Activated naive CD8-positive, alpha-beta T cell treated with anti-CD3 and anti-CD28 coated beads, Interleukin-2, amount 50 U/mL, for 24 hours (primary cell): ENCODE data around the gene CDH4.

Experiments
- ATAC-seq: fragments of 150-1000 bp; cut with Tn5 transposase; one replicate; pipeline ENCODE4 v1.10.0; 2021
- DNase-seq: peaks from one replicate; pipeline ENCODE4 v3.0.0; 2021
- H3K27ac Mint-ChIP-seq: one replicate; pipeline ENCODE4 v1.8.0; 2021; ENCODE audit warnings: mild to moderate bottlenecking, mixed read lengths
- H3K27me3 Mint-ChIP-seq: one replicate; pipeline ENCODE4 v1.8.0; 2021; ENCODE audit warnings: mixed read lengths
- H3K36me3 Mint-ChIP-seq: one replicate; pipeline ENCODE4 v1.8.0; 2021; ENCODE audit warnings: low read depth, mixed read lengths
- H3K4me1 Mint-ChIP-seq: one replicate; pipeline ENCODE4 v1.8.0; 2021; ENCODE audit warnings: mixed read lengths
- H3K4me3 Mint-ChIP-seq: one replicate; pipeline ENCODE4 v1.8.0; 2021; ENCODE audit warnings: mild to moderate bottlenecking, moderate library complexity, mixed read lengths
- H3K9me3 Mint-ChIP-seq: one replicate; pipeline ENCODE4 v1.8.0; 2021; ENCODE audit warnings: mixed read lengths

The CDH4 gene

DNA sequence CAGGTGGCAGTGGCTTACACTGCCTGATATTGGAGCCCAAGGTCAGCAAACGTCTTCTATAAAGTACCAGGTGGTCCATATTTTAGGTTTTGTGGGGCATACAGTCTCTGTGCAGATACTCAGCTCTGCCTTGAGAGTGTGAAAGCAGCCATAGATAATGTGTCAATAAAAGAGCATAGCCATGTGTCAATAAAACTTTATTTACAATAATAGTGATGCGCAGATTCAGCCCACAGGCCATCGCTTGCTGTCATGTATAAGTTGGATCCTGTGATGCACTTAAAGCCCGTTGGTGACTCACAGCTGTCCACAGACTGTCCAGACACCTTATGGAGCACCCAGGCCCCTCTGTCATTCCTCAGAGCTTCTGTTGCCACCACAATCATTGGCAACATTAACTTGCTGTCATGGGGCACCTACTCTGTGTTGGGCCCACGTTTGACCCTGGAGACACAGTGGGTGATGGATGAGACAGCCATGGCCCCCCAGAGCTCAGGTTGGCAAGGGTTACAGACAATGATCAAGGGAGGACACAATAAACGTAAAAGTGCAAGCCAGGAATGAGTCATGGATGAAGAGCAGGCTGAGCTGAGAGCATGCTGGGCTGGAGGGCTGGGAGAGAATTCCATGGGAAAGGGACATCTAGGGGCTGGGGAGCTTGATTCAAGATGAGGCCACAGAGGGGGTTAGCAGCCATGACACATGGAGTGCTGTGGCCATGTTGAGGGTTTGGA is 640.0 kb downstream of the CDH4 start:
- Mint-ChIP-seq H3K4me3 (no peak overlapping the region), H3K9me3 (peaks cover 13% of the 10 kb centered on the region), H3K4me1 (no peaks in the 10 kb centered on the region), H3K27ac (no peak overlapping the region), H3K27me3 (peaks cover 5% of the 10 kb centered on the region), H3K36me3 (no peaks in the 10 kb centered on the region)
- ATAC-seq (no peak), DNase-seq (no peak)

DNA sequence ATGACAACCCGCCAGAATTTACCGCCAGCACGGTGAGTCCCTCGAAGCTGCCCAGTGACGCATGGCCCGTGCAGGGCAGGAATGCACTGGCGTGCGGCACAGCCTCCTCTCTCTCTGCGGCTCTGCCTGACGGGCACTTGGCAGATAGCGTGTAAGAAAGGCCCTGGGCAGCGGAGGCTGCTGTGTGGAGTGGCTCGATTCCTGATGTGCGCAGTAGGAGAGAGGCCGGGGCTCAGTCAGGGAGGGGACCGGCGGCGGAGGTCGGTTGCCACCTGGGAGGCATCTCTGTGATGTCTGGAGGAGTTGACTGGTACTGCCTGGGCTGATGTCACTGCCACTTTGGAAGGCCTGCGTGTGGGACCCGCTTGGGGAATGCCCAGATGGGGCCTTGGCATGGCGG is 643.0 kb downstream of the CDH4 start:
- Mint-ChIP-seq H3K27me3 (no peaks in the 10 kb centered on the region), H3K4me1 (no peaks in the 10 kb centered on the region), H3K27ac (no peak overlapping the region), H3K4me3 (no peak overlapping the region), H3K36me3 (no peaks in the 10 kb centered on the region), H3K9me3 (peaks cover 4% of the 10 kb centered on the region)
- ATAC-seq, result no peak
- DNase-seq, result no peak

DNA sequence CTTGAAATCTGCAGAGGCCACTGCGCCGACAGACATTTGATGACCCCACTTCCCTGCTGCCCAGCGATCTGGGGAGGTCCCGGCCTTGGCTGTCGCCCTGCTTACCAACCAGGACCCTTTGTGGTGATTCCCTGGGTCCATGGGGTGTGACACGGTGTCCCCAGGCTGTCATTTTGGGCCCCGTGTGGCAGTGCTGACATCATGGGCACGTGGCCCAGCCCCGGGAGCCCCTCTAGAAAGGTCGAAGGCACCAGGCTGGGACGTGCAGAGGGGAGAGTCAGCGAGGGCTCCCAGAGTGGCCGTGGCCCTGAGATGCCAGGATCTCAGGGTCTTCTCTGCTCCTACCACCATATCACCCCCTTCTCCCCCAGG is 643.6 kb downstream of the CDH4 start:
- H3K27me3 Mint-ChIP-seq, result no peaks in the 10 kb centered on the region
- ATAC-seq, result no peak

DNA sequence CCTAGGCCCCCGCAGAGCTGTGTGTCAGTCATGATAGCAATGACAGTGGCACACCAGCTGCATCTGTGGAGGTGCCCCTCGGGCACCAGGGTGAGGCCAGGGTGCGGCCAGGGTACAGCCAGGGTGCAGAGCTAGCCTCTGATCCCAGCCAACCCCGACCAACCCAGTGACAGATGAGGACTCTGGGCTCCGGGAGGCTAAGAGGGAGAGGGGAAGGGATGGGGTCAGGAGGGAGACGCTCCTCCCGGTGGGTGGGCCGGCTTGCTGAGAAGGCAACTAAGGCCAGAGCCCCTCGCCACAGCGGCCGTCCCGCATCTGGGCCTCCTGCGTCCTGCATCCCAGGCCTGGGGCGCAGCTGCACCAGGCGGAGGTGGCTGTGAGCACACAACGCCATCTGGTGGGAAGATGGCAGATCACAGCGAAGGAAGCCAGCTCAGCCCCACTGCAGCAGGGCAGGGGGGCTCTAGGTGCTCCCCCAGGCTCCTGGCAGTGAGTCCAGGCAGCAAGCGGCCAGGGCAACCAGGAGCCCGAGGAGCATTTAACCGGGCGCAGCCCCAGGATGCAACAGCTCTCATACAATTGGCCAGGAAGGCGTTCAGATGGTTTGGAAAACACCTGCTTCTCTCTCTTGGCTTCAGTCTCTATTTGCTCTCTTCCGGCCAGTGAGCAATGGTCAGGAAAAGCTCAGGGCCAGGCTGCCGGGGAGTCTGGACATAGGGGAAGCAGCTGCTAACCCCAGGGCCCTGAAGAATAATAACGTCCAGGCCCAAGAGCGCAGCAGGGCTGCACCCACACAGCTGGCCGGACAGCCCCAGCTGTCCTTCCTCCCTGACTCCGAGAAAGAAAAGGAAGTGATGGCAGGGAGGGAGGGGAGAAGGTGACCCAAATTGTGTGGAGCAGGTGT is 644.2 kb downstream of the CDH4 start:
- ATAC-seq (peak; percentile 22), DNase-seq (peak; percentile 16)
- Mint-ChIP-seq H3K4me3 (no peak overlapping the region), H3K27ac (no peak overlapping the region), H3K27me3 (no peaks in the 10 kb centered on the region), H3K9me3 (no peaks in the 10 kb centered on the region), H3K36me3 (no peaks in the 10 kb centered on the region), H3K4me1 (no peaks in the 10 kb centered on the region)

More for the DNA sequence above, 643.6 kb downstream of the CDH4 start:
- Mint-ChIP-seq H3K4me3 (no peak overlapping the region), H3K36me3 (no peaks in the 10 kb centered on the region), H3K27ac (no peak overlapping the region), H3K9me3 (no peaks in the 10 kb centered on the region), H3K4me1 (no peaks in the 10 kb centered on the region)
- no peak for DNase-seq

DNA sequence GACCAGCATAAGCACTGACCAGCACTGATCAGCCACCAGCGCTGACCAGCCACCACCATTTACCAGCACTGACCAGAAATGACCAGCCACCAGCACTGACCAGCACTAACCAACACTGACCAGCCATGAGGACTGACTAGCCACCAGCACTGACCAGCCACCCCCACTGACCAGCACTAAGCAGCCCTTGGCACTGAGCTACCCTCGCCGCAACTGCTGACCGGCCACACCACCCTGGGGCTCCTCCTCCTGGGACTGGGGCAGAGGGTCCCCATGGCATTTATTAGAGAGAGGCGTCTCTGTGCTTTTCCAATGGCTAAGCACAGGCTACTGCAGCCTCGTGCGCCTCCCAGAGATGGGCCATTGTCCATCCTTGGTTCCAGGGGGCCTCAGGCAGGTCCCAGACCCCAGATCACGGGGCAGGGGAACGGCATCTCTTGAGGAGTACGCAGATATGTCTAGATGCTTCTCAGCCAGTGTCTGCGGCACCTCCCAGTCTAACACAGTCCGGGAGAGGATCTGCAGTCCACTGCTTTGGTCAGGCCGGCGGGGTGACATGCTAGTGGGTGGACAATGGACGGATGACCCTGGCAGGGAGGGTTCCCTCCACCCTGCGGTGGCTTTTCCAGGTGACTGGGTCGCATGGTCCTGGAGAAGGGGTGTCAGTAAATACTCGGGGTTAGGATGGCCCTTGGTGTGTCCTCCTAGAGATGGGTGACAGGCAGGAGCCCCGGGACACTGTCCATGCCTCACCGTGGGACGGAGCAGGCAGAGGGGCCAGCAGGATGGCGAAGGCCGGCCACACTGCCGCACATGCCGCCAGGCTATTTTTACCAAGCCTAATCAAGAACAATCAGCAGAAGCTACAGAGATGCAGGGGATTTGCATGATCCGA is 645.6 kb downstream of the CDH4 start:
- ATAC-seq (peak; percentile 26), DNase-seq (no peak)
- H3K36me3 Mint-ChIP-seq, result no peaks in the 10 kb centered on the region
- no peaks in the 10 kb centered on the region for H3K4me1 Mint-ChIP-seq
- H3K4me3 Mint-ChIP-seq, result no peak overlapping the region
- no peaks in the 10 kb centered on the region for H3K9me3 Mint-ChIP-seq
- H3K27me3 Mint-ChIP-seq, result no peaks in the 10 kb centered on the region
- H3K27ac Mint-ChIP-seq, result no peak overlapping the region

DNA sequence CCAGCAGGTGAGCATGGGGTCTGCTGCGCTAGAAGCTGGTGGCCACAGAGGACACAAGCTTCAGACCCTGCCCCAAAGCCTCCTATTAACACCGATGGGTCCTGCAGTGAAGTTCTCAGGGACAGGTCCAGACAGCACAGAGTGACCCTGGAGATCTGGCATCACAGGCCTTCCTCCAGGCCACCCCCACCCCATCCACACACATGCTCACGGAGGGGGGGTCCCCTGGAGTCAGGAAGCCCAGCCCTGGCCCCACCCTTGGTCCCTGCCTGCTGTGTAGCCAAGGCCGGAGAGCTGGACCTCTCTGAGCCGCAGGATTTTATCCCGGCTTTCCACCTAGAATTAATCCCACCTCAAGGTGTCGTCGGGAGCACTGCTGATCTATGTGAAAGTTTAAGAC is 646.3 kb downstream of the CDH4 start:
- Mint-ChIP-seq H3K36me3 (no peaks in the 10 kb centered on the region), H3K27ac (no peak overlapping the region), H3K27me3 (no peaks in the 10 kb centered on the region), H3K4me1 (no peaks in the 10 kb centered on the region), H3K9me3 (no peaks in the 10 kb centered on the region), H3K4me3 (no peak overlapping the region)
- DNase-seq, result no peak
- ATAC-seq, result no peak

DNA sequence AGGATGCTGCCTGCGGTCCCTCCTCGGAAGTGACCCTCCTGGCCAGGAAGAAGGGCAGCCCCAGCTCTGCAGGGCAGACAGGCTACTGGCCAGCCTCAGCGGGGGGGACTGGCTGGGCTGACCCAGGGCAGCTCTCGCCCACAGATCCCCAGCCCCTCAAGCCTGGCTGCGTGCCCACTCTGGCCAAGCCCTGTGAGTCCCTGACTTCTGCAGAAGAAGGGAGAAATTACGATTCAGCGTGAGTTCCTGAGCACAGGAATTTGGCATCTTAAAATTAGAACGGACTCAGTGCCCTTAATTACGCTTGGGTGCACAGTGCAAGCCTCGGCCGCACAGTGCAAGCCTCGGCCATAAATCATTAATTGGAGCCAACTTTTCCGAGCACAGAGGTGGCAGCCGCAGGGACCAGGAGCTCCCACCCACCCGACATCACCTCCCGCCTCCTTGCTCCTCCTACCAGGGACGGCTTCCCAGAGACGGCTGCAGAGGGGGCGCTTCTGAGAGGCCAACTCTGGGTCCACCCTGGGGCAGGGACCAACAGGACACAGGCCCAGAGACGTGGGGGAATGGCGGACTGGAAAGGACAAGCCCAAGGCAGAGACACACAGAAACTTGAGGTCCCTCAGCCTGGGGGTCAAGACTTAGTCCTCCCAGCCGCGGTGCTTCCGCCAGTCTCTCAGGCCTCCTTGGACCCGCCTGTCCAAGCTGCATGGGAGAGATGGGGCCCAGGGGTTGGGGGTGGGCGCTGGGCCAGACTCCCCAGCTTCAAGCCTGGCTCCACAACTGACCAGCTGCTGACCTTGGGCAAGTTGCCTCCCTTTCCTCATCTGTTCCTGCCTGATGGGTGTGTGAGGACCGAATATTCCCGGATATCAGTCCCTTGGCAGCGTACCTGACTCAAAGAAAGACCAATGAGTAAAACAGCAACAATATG is 648.2 kb downstream of the CDH4 start:
- Mint-ChIP-seq H3K27me3 (no peaks in the 10 kb centered on the region), H3K9me3 (no peaks in the 10 kb centered on the region), H3K27ac (no peak overlapping the region), H3K4me3 (no peak overlapping the region), H3K36me3 (no peaks in the 10 kb centered on the region), H3K4me1 (no peaks in the 10 kb centered on the region)
- ATAC-seq (no peak), DNase-seq (no peak)

DNA sequence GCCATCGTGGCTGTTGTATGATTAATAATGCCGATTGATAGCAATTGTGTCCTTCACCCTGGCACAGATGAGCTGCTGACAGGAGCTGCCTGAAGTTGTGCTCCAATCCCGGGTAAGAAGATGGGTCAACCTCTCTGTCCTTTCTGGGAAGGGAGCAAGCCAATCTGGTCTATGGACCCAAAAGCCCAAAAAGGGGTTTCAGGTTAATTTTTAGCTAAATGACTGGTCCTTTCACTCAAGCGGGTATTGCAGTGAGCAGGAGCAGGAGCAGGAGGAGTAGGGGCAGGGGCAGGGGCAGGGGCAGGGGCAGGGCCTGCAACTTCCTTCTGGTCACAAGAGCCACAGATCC is 648.9 kb downstream of the CDH4 start:
- H3K27me3 Mint-ChIP-seq, result no peaks in the 10 kb centered on the region
- H3K36me3 Mint-ChIP-seq, result no peaks in the 10 kb centered on the region
- ATAC-seq (no peak), DNase-seq (no peak)
- H3K27ac Mint-ChIP-seq, result no peak overlapping the region
- no peaks in the 10 kb centered on the region for H3K4me1 Mint-ChIP-seq
- H3K4me3 Mint-ChIP-seq, result no peak overlapping the region
- no peaks in the 10 kb centered on the region for H3K9me3 Mint-ChIP-seq

DNA sequence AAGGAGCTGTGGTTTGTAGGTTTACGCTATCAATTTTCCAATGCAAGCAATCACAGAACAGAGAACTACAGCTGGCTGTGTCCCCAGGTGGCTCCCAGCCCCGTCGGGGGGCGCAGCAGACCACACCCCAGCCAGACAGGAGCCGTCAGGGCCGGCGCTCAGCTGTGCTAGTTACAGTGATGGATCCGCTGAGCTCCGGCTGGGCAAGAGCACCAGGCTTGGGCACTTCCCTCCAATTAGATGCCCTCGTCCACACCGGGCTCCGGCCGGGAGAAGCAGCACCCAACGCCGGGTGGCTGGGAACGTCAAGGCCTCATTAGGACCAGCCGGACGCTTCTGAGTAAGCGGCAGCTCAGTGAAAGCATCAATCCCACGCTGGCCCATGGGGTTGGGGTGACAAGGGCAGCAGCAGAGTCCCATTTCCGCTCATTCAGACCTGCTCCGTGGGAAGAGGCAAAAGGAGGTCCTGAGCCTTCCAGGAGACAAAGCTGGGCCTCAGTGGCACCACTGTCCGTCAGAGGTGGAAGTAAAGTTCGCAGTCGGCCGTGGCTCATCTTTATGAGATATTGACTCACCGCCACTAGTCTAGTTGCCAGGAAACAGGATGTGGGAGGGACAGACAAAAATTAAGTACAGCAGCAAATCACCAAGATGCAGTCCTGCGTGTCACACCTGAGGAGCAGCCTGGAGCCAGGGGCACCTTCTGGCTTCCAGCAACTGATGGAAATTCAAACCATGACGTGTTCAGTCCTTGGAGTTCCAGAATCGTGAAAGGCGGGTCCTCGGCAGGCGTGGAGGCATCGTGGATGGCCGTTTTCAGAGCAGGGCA is 649.5 kb downstream of the CDH4 start:
- ATAC-seq (no peak), DNase-seq (no peak)
- H3K4me1 Mint-ChIP-seq, result no peaks in the 10 kb centered on the region
- no peaks in the 10 kb centered on the region for H3K9me3 Mint-ChIP-seq
- H3K27me3 Mint-ChIP-seq, result no peaks in the 10 kb centered on the region
- H3K36me3 Mint-ChIP-seq, result no peaks in the 10 kb centered on the region
- no peak overlapping the region for H3K4me3 Mint-ChIP-seq
- no peak overlapping the region for H3K27ac Mint-ChIP-seq

DNA sequence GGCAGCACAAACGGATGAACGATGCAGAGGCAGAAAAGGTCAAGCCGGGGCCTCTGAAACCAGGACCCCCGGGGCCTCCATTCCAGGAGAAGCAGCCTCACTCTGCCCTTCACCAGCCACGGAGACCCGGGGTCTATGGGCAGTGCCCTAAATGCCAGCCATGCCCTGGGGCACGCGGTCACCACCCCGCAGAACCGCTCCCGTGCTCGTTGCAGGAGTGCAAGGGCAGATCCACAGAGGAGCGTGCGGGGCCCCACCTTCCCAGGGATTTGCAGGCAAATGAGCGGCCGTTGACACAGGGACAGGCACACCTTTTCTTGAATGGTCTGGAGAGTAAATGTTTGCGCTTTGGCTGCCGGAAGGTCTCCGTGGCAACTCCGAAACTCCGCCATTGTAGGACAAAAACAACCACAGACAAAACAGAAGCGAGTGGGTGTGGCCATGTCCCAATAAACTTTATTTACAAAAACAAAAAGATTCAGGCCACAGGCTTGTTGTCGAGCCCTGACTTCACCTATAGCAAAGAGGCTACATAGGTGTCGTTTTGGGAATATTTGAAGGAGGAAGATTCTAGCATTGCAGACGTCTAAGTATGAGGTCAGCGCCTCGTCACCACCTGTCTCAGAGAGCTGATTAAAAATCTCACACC is 650.3 kb downstream of the CDH4 start:
- no peaks in the 10 kb centered on the region for H3K4me1 Mint-ChIP-seq
- no peaks in the 10 kb centered on the region for H3K36me3 Mint-ChIP-seq
- ATAC-seq, result no peak
- no peaks in the 10 kb centered on the region for H3K27me3 Mint-ChIP-seq
- no peak overlapping the region for H3K4me3 Mint-ChIP-seq
- DNase-seq, result no peak
- no peaks in the 10 kb centered on the region for H3K9me3 Mint-ChIP-seq
- no peak overlapping the region for H3K27ac Mint-ChIP-seq

DNA sequence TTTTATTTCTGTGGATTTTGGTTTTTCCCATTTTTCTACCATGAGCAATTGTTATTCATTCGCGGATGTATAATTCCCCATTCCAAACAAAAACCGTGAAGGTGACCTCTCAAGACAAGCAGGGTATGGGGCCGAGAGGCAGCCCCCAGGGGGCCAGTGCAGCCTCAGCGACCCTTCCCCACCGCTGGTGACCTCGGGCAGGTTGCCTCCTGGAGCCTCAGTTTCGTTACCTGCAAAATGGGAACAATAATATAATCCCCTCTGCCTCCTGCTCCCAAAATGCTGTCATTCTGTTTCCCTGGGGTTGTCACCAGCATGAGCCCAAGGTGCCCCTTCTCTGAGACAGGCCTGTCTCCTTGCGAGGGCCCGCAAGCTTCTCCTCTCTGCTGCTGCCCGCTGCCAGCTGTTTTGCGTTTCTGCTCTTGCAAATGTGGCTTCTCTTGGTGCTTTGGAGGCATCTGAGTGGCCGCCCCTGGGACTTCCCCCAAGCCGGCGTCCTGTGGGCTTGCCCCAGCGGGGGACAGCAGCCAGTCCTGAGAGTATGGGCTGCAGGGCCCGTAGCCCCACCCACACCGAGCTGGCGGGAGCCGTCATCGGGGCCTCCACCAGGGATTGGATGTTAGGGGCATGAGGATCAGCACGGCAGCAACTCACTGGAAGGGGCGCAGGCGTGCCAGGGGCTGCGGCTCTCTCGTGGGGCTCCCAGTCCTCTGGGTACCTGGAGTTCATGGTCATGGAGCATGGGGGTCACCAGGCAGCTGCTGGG is 651.7 kb downstream of the CDH4 start:
- DNase-seq, result no peak
- Mint-ChIP-seq H3K27me3 (no peaks in the 10 kb centered on the region), H3K4me3 (no peak overlapping the region), H3K27ac (no peak overlapping the region), H3K9me3 (no peaks in the 10 kb centered on the region), H3K4me1 (no peaks in the 10 kb centered on the region), H3K36me3 (no peaks in the 10 kb centered on the region)
- ATAC-seq, result no peak

DNA sequence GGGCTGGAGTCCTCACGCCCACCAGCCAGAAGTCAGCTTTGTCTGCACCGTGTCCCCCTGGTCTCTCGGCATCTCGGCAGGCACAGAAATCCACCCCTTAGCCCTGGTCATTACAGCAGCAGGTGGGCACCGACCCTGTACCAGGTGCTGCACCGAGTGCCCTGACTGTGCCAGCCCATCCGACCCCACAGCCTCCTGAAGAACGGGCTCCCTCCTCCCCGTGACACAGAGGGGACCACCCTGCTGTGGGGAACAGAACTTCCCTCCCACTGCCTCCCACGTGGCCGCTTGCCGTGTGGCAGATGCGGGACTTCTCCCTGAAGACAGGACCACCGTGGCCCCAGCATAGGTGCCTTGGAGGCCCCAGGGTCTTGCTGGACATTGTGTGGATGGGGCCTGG is 652.4 kb downstream of the CDH4 start:
- Mint-ChIP-seq H3K4me1 (no peaks in the 10 kb centered on the region), H3K27me3 (no peaks in the 10 kb centered on the region), H3K9me3 (no peaks in the 10 kb centered on the region), H3K36me3 (no peaks in the 10 kb centered on the region), H3K4me3 (no peak overlapping the region), H3K27ac (no peak overlapping the region)
- DNase-seq (no peak), ATAC-seq (no peak)
